ENCODE measurements around the gene PPP3CA.

PPP3CA gene

GRCh38 chr4:101264993-101265815, 82.1 kb downstream of the PPP3CA start:
- H3K36me3 ChIP-seq (ENCODE audit: insufficient read depth, low read length): no peaks in the 10 kb centered on the region
- H3K4me1 ChIP-seq (ENCODE audit: insufficient read depth, low read length, severe bottlenecking): peaks cover 80% of the 10 kb centered on the region
- TF ChIP-seq, protein P1, sequence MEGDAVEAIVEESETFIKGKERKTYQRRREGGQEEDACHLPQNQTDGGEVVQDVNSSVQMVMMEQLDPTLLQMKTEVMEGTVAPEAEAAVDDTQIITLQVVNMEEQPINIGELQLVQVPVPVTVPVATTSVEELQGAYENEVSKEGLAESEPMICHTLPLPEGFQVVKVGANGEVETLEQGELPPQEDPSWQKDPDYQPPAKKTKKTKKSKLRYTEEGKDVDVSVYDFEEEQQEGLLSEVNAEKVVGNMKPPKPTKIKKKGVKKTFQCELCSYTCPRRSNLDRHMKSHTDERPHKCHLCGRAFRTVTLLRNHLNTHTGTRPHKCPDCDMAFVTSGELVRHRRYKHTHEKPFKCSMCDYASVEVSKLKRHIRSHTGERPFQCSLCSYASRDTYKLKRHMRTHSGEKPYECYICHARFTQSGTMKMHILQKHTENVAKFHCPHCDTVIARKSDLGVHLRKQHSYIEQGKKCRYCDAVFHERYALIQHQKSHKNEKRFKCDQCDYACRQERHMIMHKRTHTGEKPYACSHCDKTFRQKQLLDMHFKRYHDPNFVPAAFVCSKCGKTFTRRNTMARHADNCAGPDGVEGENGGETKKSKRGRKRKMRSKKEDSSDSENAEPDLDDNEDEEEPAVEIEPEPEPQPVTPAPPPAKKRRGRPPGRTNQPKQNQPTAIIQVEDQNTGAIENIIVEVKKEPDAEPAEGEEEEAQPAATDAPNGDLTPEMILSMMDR (IDR thresholded peaks at IDR 0.05; ENCODE audit: low read length): no peak
- TF ChIP-seq EZH2 (IDR thresholded peaks at IDR 0.05; ENCODE audit: borderline replicate concordance, low read length): no peak
- peaks cover 87% of the 10 kb centered on the region for H3K79me2 ChIP-seq (ENCODE audit: insufficient read depth, low read length)
- peak overlapping the region; percentile 13; the same call in 1 of the 2 replicates for H3K4me2 ChIP-seq (ENCODE audit: low read length)
- H2AFZ ChIP-seq (ENCODE audit: low read length): no peak overlapping the region
- H3K27ac ChIP-seq (ENCODE audit: low read depth, low read length, poor library complexity, severe bottlenecking): no peak overlapping the region
- H3K9ac ChIP-seq (ENCODE audit: low read length): no peak overlapping the region
- no peaks in the 10 kb centered on the region for H3K9me2 ChIP-seq (ENCODE audit: low read depth, low read length)
- H3K9me3 ChIP-seq (ENCODE audit: low read length): no peaks in the 10 kb centered on the region
- H3K4me3 ChIP-seq (ENCODE audit: low read depth, low read length, poor library complexity, severe bottlenecking): no peak overlapping the region
- peaks cover 4% of the 10 kb centered on the region; the same call in 1 of the 2 replicates for H4K20me1 ChIP-seq (ENCODE audit: insufficient read depth, low read length)
- no peaks in the 10 kb centered on the region for H3F3A ChIP-seq (ENCODE audit: insufficient read depth, low read length)
- no peaks in the 10 kb centered on the region for H3K27me3 ChIP-seq (ENCODE audit: insufficient read depth, low read length)

DNA sequence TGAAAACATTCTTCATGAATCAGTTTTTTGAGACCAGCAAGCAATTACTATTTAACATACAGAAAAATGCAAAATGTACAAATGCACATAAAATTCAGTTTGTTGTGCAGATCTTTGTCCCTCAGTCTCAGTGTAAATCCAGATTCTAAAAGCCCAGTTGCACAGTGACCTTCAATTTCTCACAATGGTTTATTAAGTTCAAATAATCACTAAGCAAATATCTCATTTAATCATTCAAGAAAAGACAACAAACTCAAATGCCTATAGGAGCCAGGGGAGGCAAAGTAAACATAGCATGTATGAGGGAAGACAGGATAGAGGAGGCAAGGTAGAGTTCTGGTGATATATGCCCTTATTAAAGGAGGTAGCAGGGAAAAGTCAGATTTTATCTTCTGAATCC, 82.8 kb downstream of the PPP3CA start:
- H3K27me3 ChIP-seq (ENCODE audit: insufficient read depth, low read length): no peaks in the 10 kb centered on the region
- peak overlapping the region; percentile 13; the same call in 1 of the 2 replicates for H3K4me2 ChIP-seq (ENCODE audit: low read length)
- peaks cover 82% of the 10 kb centered on the region for H3K4me1 ChIP-seq (ENCODE audit: insufficient read depth, low read length, severe bottlenecking)
- H3F3A ChIP-seq (ENCODE audit: insufficient read depth, low read length): no peaks in the 10 kb centered on the region
- peaks cover 4% of the 10 kb centered on the region; the same call in 1 of the 2 replicates for H4K20me1 ChIP-seq (ENCODE audit: insufficient read depth, low read length)
- H3K27ac ChIP-seq (ENCODE audit: low read depth, low read length, poor library complexity, severe bottlenecking): no peak overlapping the region
- no peaks in the 10 kb centered on the region for H3K9me2 ChIP-seq (ENCODE audit: low read depth, low read length)
- H3K79me2 ChIP-seq (ENCODE audit: insufficient read depth, low read length): peaks cover 84% of the 10 kb centered on the region
- H2AFZ ChIP-seq (ENCODE audit: low read length): no peak overlapping the region
- H3K9ac ChIP-seq (ENCODE audit: low read length): no peak overlapping the region
- H3K4me3 ChIP-seq (ENCODE audit: low read depth, low read length, poor library complexity, severe bottlenecking): no peak overlapping the region
- no peaks in the 10 kb centered on the region for H3K9me3 ChIP-seq (ENCODE audit: low read length)
- no peaks in the 10 kb centered on the region for H3K36me3 ChIP-seq (ENCODE audit: insufficient read depth, low read length)
- TF ChIP-seq EZH2 (IDR thresholded peaks at IDR 0.05; ENCODE audit: borderline replicate concordance, low read length): no peak
- TF ChIP-seq, protein P1 (IDR thresholded peaks at IDR 0.05; ENCODE audit: low read length): no peak

DNA sequence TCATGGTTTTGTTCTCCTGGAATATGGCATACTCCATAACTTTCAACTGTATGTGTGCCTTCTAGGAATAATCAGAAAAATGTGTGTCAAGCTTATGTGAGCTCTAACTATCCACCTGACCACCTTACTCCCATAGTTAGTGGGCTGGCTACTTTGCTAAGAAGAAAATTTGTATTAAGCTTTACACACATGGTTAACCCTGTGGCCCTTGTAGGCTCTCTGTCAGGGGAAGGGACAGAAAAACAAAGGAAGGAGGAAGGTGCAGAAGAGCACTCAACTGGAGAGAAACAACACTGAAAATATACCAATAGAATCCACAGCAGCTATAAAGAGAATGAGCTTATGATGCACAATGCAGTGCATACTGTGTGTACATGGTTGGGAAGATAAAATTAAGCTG, 84.6 kb downstream of the PPP3CA start:
- H3K36me3 ChIP-seq (ENCODE audit: insufficient read depth, low read length): no peaks in the 10 kb centered on the region
- H3K4me1 ChIP-seq (ENCODE audit: insufficient read depth, low read length, severe bottlenecking): peaks cover 85% of the 10 kb centered on the region
- no peak overlapping the region for H2AFZ ChIP-seq (ENCODE audit: low read length)
- H4K20me1 ChIP-seq (ENCODE audit: insufficient read depth, low read length): peaks cover 4% of the 10 kb centered on the region; the same call in 1 of the 2 replicates
- H3K4me3 ChIP-seq (ENCODE audit: low read depth, low read length, poor library complexity, severe bottlenecking): no peak overlapping the region
- H3K79me2 ChIP-seq (ENCODE audit: insufficient read depth, low read length): peaks cover 82% of the 10 kb centered on the region
- peak overlapping the region; percentile 44 for H3K27ac ChIP-seq (ENCODE audit: low read depth, low read length, poor library complexity, severe bottlenecking)
- no peaks in the 10 kb centered on the region for H3F3A ChIP-seq (ENCODE audit: insufficient read depth, low read length)
- TF ChIP-seq, protein P1 (IDR thresholded peaks at IDR 0.05; ENCODE audit: low read length): no peak
- no peak for TF ChIP-seq EZH2 (IDR thresholded peaks at IDR 0.05; ENCODE audit: borderline replicate concordance, low read length)
- no peaks in the 10 kb centered on the region for H3K9me2 ChIP-seq (ENCODE audit: low read depth, low read length)
- H3K4me2 ChIP-seq (ENCODE audit: low read length): peak overlapping the region; percentile 1; the same call in 1 of the 2 replicates
- no peak overlapping the region for H3K9ac ChIP-seq (ENCODE audit: low read length)
- H3K9me3 ChIP-seq (ENCODE audit: low read length): no peaks in the 10 kb centered on the region
- H3K27me3 ChIP-seq (ENCODE audit: insufficient read depth, low read length): no peaks in the 10 kb centered on the region
